Esophagus squamous epithelium (tissue), 4 donors: ENCODE data around the gene FOXP4.

ENCODE experiments used
- CTCF ChIP-seq, 6 experiments: fragments of 450-650 bp in 4 of 6; fragments of 200-600 bp in 2 of 6; sonication (generic) in 2 of 6; IDR thresholded peaks; one replicate each; pipeline ENCODE4 v1.5.1; 2016 to 2019; ENCODE audit warnings: antibody characterized with exemption in 6 of 6, mild to moderate bottlenecking in 4 of 6, moderate library complexity in 4 of 6
- POLR2A ChIP-seq, 4 donors: fragments of 450-650 bp; IDR thresholded peaks; one replicate each; pipeline ENCODE4 v1.6.1; 2017; ENCODE audit warnings: antibody characterized with exemption in 4 of 4, mild to moderate bottlenecking in 4 of 4, moderate library complexity in 3 of 4

- no peak for TF ChIP-seq CTCF (IDR thresholded peaks at IDR 0.05)
- TF ChIP-seq POLR2A (IDR thresholded peaks at IDR 0.05), result no peak
Measured at GRCh38 chr6:41558033-41558807, 12.0 kb downstream of the FOXP4 start.
